Ishikawa (cell line): ENCODE data around the gene LIG3.

Source experiments
- CEBPB ChIP-seq: IDR thresholded peaks from 2 replicates; pipeline ENCODE4 v1.6.1; 2012
- CREB1 ChIP-seq: IDR thresholded peaks from 2 replicates; pipeline ENCODE4 v1.6.1; 2012; ENCODE audit warnings: low read depth
- EGR1 ChIP-seq: IDR thresholded peaks from 2 replicates; pipeline ENCODE4 v1.6.1; 2012
- EP300 ChIP-seq: IDR thresholded peaks from 2 replicates; pipeline ENCODE4 v1.6.1; 2012; ENCODE audit warnings: borderline replicate concordance
- FOXM1 ChIP-seq: IDR thresholded peaks from 2 replicates; pipeline ENCODE4 v1.6.1; 2012; ENCODE audit warnings: low read depth, borderline replicate concordance
- NFIC ChIP-seq: IDR thresholded peaks from 2 replicates; pipeline ENCODE4 v1.6.1; 2012
- RAD21 ChIP-seq: IDR thresholded peaks from 2 replicates; pipeline ENCODE4 v1.6.1; 2012; ENCODE audit warnings: low read depth
- TAF1 ChIP-seq: IDR thresholded peaks from 2 replicates; pipeline ENCODE4 v1.6.1; 2012; ENCODE audit warnings: low read depth, mild to moderate bottlenecking
- TCF12 ChIP-seq: IDR thresholded peaks from 2 replicates; pipeline ENCODE4 v1.6.1; 2012; ENCODE audit warnings: low read depth
- TEAD4 ChIP-seq: IDR thresholded peaks from 2 replicates; pipeline ENCODE4 v1.6.1; 2012
- USF1 ChIP-seq: IDR thresholded peaks from 2 replicates; pipeline ENCODE4 v1.6.1; 2012
- YY1 ChIP-seq: IDR thresholded peaks from 2 replicates; pipeline ENCODE4 v1.6.1; 2012; ENCODE audit warnings: low read depth
- ZBTB7A ChIP-seq: IDR thresholded peaks from 2 replicates; pipeline ENCODE4 v1.6.1; 2012; ENCODE audit warnings: low read depth
- TF ChIP-seq, protein P1 (sequence below): IDR thresholded peaks from 2 replicates; pipeline ENCODE4 v1.6.1; 2012
- TF ChIP-seq, protein P2 (sequence below): IDR thresholded peaks from 2 replicates; pipeline ENCODE4 v1.6.1; 2012; ENCODE audit warnings: low read depth, mild to moderate bottlenecking

Gene LIG3

GRCh38 chr17:34990921-34991365 lies 10.6 kb downstream of the LIG3 start:
- no peak for TF ChIP-seq NFIC
- TF ChIP-seq YY1, result no peak
- no peak for TF ChIP-seq USF1
- TF ChIP-seq, protein P1, sequence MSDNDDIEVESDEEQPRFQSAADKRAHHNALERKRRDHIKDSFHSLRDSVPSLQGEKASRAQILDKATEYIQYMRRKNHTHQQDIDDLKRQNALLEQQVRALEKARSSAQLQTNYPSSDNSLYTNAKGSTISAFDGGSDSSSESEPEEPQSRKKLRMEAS, result no peak
- TF ChIP-seq TAF1, result no peak
- TF ChIP-seq CEBPB, result no peak
- TF ChIP-seq EP300, result no peak
- no peak for TF ChIP-seq RAD21
- TF ChIP-seq TEAD4, result no peak
- no peak for TF ChIP-seq TCF12
- TF ChIP-seq, protein P2, sequence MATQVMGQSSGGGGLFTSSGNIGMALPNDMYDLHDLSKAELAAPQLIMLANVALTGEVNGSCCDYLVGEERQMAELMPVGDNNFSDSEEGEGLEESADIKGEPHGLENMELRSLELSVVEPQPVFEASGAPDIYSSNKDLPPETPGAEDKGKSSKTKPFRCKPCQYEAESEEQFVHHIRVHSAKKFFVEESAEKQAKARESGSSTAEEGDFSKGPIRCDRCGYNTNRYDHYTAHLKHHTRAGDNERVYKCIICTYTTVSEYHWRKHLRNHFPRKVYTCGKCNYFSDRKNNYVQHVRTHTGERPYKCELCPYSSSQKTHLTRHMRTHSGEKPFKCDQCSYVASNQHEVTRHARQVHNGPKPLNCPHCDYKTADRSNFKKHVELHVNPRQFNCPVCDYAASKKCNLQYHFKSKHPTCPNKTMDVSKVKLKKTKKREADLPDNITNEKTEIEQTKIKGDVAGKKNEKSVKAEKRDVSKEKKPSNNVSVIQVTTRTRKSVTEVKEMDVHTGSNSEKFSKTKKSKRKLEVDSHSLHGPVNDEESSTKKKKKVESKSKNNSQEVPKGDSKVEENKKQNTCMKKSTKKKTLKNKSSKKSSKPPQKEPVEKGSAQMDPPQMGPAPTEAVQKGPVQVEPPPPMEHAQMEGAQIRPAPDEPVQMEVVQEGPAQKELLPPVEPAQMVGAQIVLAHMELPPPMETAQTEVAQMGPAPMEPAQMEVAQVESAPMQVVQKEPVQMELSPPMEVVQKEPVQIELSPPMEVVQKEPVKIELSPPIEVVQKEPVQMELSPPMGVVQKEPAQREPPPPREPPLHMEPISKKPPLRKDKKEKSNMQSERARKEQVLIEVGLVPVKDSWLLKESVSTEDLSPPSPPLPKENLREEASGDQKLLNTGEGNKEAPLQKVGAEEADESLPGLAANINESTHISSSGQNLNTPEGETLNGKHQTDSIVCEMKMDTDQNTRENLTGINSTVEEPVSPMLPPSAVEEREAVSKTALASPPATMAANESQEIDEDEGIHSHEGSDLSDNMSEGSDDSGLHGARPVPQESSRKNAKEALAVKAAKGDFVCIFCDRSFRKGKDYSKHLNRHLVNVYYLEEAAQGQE, result no peak
- no peak for TF ChIP-seq FOXM1
- TF ChIP-seq EGR1, result no peak
- TF ChIP-seq ZBTB7A, result no peak

GRCh38 chr17:34991606-34992005 lies 11.3 kb downstream of the LIG3 start:
- TF ChIP-seq TCF12, result no peak
- no peak for TF ChIP-seq EP300
- TF ChIP-seq, protein P2, result no peak
- TF ChIP-seq ZBTB7A, result no peak
- TF ChIP-seq, protein P1, result no peak
- TF ChIP-seq NFIC, result no peak
- TF ChIP-seq CREB1, result no peak
- no peak for TF ChIP-seq TAF1
- no peak for TF ChIP-seq CEBPB
- TF ChIP-seq RAD21, result no peak
- no peak for TF ChIP-seq FOXM1

DNA sequence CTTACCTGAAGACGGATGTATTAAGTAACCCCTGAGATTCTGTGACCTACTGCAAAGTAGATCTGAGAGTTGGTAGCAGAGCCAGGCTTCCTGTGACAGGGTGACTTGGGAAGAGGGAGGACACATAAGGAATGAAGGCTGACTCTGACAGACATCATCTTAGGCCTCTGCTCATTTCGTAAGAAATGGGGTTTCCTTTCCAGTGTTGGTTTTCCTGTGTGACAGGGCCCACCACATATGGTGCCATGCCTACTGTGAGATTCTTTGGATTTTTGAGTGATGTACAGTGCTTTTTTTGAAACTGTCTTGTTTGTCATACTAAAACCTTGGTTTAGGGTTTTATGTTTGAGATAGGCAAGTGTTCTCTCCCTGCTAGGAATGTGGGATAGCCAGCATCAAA lies 12.7 kb downstream of the LIG3 start:
- TF ChIP-seq ZBTB7A (no peak), USF1 (no peak), NFIC (no peak), CREB1 (no peak), CEBPB (no peak), YY1 (no peak), RAD21 (no peak), TAF1 (no peak), TCF12 (no peak), FOXM1 (no peak), EP300 (no peak), TEAD4 (no peak), EGR1 (no peak)
- TF ChIP-seq, protein P1, result no peak
- TF ChIP-seq, protein P2, result no peak
